Measurements from ENCODE around the gene NUMB. TPM values are rescaled to one million over a fixed set of nuclear protein-coding genes. Genes with fewer than 3 reads are reported as not detected.

The NUMB gene
- total RNA-seq, 1 experiment from 2014 or later: 22.2 TPM

- Histone ChIP-seq H3F3A (ENCODE audit: low read length, unreplicated experiment) (no peaks in the 10 kb centered on the region), H3K4me1 (ENCODE audit: insufficient read depth, low read length) (peaks cover 30% of the 10 kb centered on the region), H3K27ac (ENCODE audit: low read length) (no peak overlapping the region), H3K4me3 (ENCODE audit: low read length) (peak overlapping the region; percentile 62), H2AFZ (ENCODE audit: low read length) (peak overlapping the region; percentile 65), H3K27me3 (ENCODE audit: low read length) (peaks cover 56% of the 10 kb centered on the region), H3K4me2 (ENCODE audit: low read length) (peak overlapping the region; percentile 91), H3K9me3 (ENCODE audit: low read length) (no peaks in the 10 kb centered on the region), H3K9ac (ENCODE audit: low read length) (no peak overlapping the region), H3K9me2 (replicated peaks; ENCODE audit: low read length) (no peaks in the 10 kb centered on the region), H4K20me1 (ENCODE audit: low read length) (peaks cover 5% of the 10 kb centered on the region; the same call in 1 of the 2 replicates), H3K36me3 (ENCODE audit: low read depth, low read length) (no peaks in the 10 kb centered on the region), H3K79me2 (ENCODE audit: low read length) (no peaks in the 10 kb centered on the region)
- DNase-seq: peak; percentile 90
- ChIA-PET POLR2A (ENCODE audit: unreplicated experiment) (no interaction called here), CTCF (interaction anchor here (0.5 to 1.7 kb wide), 4 partner anchors 46 to 333 kb away, joined by 3 to 6 read pairs (median 4); no protein-coding TSS in a partner anchor)
- intact Hi-C loops (cut with micrococcal nuclease): loop anchor here (1.0 to 2.0 kb wide), 4 partner anchors 28 to 180 kb away; partner anchors contain the start of gene RBM25
- peak; percentile 82 for ATAC-seq
- TF ChIP-seq EZH2phosphoT487 (IDR thresholded peaks at IDR 0.05; ENCODE audit: borderline replicate concordance, low read length) (no peak), CTCF (conservative IDR thresholded peaks at IDR 0.05; ENCODE audit: low read depth, low read length) (no peak), EZH2 (IDR thresholded peaks at IDR 0.05; ENCODE audit: low read length, unreplicated experiment) (no peak)
- BruUV-seq (replicated peaks): no TSS peak
Measured at GRCh38 chr14:73238424-73238852, 219.9 kb downstream of the NUMB start.

GRCh38 chr14:73237786-73238423 lies 220.4 kb downstream of the NUMB start:
- H3K4me1 ChIP-seq (ENCODE audit: insufficient read depth, low read length): peaks cover 30% of the 10 kb centered on the region
- DNase-seq (no peak), ATAC-seq (peak; percentile 5)
- H3F3A ChIP-seq (ENCODE audit: low read length, unreplicated experiment): no peaks in the 10 kb centered on the region
- TF ChIP-seq CTCF (conservative IDR thresholded peaks at IDR 0.05; ENCODE audit: low read depth, low read length) (no peak), EZH2phosphoT487 (IDR thresholded peaks at IDR 0.05; ENCODE audit: borderline replicate concordance, low read length) (no peak; the same call in 1 of the 2 replicates), EZH2 (IDR thresholded peaks at IDR 0.05; ENCODE audit: low read length, unreplicated experiment) (peak; percentile 75)
- no peaks in the 10 kb centered on the region for H3K79me2 ChIP-seq (ENCODE audit: low read length)
- H3K4me2 ChIP-seq (ENCODE audit: low read length): peak overlapping the region; percentile 91
- H3K9me3 ChIP-seq (ENCODE audit: low read length): no peaks in the 10 kb centered on the region
- H3K27me3 ChIP-seq (ENCODE audit: low read length): peaks cover 56% of the 10 kb centered on the region
- no peak overlapping the region for H3K27ac ChIP-seq (ENCODE audit: low read length)
- peak overlapping the region; percentile 62 for H3K4me3 ChIP-seq (ENCODE audit: low read length)
- ChIA-PET POLR2A (ENCODE audit: unreplicated experiment) (no interaction called here), CTCF (no interaction called here)
- no TSS peak for BruUV-seq (replicated peaks)
- peaks cover 5% of the 10 kb centered on the region; the same call in 1 of the 2 replicates for H4K20me1 ChIP-seq (ENCODE audit: low read length)
- intact Hi-C loops (cut with micrococcal nuclease): loop anchor here (1.0 to 2.0 kb wide), 4 partner anchors 28 to 179 kb away; partner anchors contain the start of gene RBM25
- no peaks in the 10 kb centered on the region for H3K36me3 ChIP-seq (ENCODE audit: low read depth, low read length)
- H2AFZ ChIP-seq (ENCODE audit: low read length): peak overlapping the region; percentile 65
- no peak overlapping the region for H3K9ac ChIP-seq (ENCODE audit: low read length)
- H3K9me2 ChIP-seq (replicated peaks; ENCODE audit: low read length): no peaks in the 10 kb centered on the region
